Forelimb muscle (tissue), 1 donor: ENCODE results near the gene UBAC2. TPM values are rescaled to one million over a fixed set of nuclear protein-coding genes. Genes with fewer than 3 reads are reported as not detected.

ENCODE experiments used
- DNase-seq: peaks from one replicate; pipeline ENCODE4 v3.0.0-alpha.2; 2013; ENCODE audit warnings: low read depth
- polyA plus RNA-seq: library from polyadenylated mRNA; unstranded; fragments of 120-200 nt; gene quantifications from one replicate; pipeline ENCODE4 v1.2.1, GENCODE V29; 2013; ENCODE audit not compliant: insufficient read length

UBAC2 gene
- polyA plus RNA-seq, 1 donor = 97.0 TPM

DNA sequence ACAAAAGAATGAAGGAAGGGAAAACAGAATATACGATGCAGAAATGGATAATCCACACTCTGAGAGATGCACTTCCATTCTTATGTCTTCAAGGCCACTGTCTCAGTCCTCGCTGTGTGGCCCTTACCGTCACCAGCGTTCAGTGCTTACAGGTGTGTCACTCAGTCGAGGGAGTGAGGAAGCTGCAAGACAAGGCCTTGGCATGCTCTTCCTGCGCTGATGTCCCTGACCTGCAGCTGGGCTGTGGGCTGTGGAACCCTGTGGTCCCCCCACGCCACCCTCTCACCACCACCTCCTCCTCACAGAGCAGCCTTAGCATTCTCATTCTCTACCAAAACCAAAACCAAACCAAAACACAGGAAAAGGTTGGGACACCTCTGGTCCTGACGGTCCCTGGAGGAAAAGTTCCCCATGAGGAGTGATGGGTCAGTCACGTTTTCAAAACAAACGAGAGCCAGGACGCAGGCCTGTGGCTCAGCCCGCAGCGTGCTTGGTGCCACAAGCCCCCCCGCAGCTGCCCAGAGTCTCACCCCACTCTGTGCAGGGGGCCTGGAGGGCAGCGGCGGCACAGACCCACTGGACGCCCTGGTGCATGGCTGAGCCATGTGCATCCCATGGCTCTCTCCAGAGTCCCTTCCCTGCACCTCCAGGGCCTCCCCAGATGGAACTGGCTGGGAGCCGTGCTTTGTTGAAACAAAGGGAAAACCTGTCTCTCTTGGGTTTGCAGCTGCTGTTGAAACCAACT lies 154.8 kb downstream of the UBAC2 start:
- no peak for DNase-seq

DNA sequence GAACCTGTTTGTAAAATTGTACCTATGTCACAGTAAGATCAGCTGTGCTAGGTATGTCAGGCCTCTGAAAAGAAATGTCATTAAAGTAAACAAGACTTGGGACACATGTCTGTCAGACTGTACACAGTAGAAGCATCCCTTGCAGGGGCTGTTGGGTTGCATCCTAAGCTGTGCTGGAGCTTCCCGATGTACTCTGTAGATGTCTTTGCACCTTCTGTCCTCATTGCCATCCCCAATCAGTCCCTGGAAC lies 155.3 kb downstream of the UBAC2 start:
- no peak for DNase-seq

DNA sequence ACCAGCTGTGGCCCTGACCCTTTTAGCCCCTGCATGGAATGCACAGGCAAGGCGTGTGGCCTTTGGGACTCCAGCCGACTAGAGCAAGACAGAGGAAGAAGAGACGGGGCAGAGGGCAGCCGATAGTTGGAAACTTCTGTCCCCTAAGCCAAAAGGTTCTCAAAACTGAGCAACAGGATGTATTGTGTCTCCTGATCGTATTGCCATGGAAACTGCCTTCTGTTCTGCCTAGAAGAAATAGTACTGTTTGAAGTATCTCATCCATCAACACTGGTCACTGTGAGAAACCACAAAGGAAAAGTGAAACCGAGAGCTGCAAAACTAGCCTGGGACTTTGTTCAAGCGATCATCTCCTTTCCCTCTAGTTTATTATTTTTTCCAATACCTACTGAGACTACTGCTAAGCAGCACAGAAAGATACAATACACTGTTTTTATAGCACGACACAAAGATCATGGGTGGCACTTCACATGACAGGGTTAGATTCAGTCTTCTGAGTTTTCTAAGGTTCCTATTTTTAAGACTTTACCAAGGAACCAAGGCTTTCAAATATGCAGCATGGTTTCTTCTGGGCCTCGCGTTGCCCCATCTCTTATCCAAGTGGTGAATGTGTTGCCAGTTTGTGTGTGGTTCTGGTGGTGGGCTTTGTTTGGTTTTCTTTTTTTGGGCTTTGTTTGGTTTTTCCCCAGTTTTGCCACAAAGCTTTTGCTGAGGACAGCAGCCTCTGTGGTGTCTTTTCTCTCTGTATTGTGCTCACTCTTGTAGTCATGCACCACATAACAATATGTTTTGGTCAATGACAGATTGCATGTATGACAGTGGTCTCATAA lies 155.8 kb downstream of the UBAC2 start:
- DNase-seq = peak; percentile 35

DNA sequence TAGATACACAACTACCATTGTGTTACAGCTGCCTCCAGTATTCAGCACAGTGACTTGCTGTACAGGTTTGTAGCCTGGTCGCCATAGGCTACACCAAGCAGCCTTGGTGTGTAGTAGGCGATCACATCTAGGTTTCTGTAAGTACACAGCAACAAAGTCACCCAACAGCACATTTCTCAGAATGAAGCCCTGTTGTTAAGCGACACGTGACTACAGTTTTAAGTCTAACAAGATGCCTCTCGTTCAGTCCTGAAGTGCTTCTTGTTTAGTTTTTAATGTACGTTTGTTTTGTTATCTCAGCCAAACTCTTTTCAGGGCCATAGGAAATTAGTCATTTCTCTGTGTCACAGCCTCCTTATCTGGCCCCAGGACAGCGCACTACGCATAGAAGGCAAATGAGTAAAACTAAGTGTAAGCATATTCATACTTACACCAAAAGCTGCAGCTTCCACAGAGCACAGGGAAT lies 156.5 kb downstream of the UBAC2 start:
- no peak for DNase-seq

DNA sequence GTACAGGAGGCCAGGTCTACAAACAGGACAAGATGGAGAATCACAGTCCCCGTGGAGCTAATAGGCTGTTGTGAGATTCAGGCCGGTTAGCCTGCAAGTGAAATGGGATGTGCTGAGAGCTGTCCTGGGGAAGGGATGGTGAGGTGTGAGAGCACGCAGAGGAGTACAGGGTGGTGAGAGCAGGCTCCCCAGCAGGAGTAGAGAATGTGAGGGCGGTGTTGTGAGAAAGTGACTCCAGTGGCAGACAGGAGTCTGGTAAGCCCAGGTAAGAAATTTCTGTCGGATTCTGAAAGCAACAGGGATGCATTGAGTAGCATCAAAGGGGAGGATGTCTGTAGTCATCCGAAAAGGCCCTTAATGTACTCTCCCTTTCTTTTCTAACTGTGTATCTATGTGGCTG lies 157.3 kb downstream of the UBAC2 start:
- DNase-seq = no peak

DNA sequence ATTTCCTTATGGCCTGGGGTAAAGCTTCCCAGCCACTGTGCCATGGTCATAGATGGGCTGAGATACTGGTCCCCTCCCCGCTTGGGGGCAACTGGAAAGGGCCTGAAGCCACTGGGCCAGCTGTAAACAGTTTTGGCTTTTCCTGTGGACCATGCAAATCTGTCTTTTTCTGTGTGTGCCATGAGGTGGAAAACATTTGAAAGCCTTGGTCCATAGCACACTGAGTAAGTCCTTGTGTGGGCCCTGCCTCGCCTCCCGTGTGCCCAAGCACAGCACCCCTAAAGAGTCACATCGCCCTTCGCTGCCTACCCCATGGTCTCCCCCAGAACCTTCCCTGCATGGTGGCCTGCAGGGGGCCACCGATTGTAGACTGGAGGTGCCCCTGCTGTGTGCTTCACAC lies 158.9 kb downstream of the UBAC2 start:
- DNase-seq = no peak

DNA sequence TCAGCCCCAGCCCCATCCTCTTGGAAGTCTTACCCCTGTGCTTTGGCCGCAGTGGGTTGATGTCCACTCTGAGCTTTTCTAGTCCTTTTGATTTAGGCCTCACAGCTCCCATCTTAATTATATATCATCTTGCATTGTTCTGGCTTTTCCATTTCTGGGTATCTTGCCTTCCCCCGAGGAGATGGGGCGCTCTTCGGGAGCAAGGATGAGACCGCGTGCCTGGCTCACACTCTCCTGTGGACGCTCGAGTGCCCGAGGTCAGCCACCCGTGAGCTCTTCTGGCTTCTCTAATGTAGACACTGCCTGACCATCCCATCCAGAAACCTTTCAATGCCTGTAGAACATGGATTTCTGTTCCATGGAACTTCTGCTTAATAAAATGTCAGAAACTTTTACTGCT lies 160.0 kb downstream of the UBAC2 start:
- DNase-seq = no peak

DNA sequence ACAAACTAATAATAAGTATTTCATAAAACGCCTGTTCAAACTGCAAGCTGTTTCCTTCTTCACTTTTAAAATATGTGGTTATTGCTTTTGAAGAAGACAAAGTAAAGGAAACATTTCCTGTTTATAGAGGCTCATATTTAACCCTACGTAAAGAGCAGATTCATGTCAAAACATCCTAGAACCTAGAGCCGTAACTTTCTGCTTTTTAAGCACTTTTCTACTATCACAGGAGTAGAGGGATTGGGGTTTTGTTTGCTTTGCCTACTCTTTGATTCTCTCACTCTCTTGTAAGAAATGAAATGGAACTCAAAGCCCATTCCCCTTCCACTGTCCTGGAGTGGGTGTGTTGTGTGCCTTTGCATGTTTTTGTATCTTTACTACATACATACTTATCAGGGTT lies 160.5 kb downstream of the UBAC2 start:
- DNase-seq = no peak

DNA sequence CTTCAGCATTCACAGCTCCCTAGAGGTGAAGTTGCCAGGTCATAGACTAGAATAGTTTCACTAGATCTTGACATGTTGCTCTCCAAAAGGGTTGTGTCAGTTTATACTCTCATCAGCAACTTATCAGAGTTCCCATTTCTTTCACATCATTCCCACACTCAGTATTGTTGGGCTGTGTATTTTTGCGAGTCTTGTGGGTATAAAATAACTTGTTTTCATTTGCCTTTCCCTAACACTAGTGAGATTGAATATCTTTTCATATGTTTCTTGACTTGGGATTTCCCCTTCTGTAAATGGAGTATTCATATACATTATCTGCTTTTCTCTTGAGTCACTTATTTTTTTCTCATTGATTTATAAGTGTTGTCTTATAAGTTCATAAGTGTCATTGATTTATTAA lies 161.7 kb downstream of the UBAC2 start:
- DNase-seq = no peak

DNA sequence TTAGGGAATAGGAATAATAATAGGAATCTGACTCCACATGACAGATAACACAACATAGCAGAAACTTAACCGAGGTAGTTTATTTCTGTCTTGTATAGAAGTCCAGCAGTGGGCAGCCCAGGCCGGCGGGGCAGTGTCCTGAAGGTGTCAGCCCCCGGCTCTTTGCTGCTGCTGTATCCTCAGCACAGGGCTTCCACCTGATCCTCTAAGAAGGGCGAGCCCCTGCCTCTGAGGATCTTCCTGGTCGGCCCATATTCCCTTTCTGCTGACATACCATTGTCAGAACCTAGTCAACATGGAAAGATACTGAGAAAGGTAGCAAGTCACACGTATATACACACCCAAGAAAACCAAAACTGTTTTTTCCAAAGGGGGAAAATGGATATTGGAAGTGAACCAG lies 162.7 kb downstream of the UBAC2 start:
- no peak for DNase-seq

DNA sequence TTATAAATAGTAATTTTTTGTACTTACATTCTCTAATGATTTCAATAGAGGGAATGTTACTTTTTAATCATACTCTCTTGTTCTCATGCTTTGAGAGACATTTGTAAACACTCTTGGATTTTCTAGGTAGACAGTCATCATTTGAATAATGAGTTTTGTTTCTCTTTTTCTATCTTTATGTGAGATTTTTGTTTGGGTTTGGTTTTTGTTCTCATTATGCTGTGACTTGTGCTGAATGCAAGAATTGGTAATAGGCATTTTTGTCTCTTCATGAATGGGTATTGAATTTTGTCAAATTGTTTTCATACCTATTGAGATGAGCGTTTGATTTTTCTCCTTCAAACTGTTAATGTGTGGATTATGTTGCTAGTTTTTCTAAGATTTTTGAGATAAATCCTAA lies 163.3 kb downstream of the UBAC2 start:
- no peak for DNase-seq

DNA sequence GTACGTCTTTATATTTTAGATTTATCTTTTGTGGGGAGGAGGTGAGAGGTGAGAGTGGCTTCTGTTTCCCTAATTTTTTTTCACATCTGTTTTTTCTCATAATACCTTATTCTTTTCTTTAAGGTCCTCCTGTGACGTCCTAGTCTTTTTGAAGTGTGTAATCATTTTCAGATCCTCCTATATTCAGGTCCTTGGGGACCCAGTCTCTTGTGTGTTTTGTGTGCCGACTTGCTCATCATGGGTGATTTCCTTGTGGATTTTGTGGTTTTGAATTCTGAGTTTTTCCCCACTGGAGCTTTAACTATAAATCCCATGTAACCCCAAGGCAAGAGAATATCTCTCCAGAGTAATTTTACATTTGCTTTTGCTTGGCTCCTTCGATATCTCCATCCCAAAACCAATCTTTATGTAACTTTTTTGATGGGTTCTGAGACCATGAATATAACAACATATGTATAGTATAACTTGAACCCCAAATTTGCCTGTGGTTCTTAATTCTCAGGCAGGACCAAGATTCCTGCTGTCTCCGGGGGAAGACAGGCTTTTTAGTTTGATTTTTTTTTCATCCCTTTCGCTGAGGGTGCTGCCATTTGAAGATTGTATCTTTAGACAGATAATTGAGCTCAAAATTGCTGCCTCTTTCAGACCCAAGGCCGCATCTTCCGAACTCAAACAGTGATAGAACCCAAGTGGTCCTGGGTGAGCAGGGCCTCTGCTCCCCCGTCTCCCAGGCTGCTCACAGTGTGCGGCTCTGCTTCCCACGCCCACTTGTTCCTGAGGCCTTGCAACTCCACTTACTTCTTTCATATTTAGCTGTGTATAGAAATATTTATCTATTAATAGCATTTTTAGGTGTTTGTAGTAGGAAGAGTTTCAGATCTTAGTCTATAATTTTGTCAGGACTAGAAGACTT lies 165.7 kb downstream of the UBAC2 start:
- no peak for DNase-seq

DNA sequence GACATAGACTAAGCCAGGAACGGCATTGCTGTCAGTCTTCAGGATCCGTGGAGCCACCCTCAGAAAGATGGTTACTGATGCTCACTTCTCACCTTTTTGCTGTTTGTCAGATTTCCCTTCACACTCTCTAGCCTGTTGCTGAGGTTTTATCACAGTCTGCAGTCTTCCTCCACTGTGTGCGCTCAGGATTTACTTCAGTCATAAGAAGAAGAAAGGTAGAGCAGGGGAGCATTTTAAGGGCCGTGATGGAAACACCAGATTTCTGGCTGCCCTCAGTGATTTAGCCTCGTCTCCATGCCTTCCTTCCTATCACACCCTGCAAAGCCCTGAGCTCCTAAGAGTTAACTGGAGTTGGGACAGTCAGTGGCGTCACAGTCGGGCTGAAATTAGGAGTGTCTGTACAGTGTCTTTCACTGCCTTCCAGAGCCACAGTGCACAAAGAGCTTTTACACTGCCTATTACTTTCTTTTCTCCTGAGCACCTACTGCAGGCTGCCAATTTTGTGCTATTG lies 166.5 kb downstream of the UBAC2 start:
- DNase-seq = no peak

DNA sequence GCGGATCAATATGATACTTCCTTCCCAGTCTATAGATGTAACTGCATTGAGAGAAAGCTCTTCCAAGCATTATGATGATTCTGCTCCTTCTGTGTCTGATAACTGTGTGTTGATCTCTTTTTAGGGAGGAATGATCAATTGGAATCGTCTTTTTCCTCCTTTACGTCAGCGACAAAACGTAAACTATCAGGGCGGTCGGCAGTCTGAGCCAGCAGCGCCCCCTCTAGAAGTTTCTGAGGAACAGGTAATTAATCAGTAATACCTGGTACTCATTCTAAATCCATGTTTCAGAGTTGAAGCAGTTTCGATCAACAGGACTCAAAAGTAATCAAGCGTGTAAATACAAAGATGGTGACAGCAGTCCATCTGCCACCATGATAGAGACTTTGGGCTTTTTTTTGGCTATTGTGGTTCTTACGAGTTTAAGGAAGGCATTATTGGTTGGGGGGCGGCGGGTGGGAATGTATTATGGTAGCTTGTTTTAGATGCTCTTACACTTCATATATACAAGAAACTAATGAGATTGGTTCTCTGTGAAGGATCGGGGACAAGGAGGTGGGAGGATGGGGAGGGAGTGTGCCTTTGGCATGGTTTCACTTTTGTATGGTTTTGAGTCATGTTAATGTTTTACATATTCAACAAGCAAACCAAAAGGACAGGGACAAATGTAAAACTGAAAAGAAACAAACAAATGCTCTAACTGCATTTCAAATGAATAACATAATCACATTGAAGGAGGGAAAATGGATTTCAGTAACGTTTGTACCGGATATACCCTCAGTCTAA lies 167.2 kb downstream of the UBAC2 start:
- no peak for DNase-seq

DNA sequence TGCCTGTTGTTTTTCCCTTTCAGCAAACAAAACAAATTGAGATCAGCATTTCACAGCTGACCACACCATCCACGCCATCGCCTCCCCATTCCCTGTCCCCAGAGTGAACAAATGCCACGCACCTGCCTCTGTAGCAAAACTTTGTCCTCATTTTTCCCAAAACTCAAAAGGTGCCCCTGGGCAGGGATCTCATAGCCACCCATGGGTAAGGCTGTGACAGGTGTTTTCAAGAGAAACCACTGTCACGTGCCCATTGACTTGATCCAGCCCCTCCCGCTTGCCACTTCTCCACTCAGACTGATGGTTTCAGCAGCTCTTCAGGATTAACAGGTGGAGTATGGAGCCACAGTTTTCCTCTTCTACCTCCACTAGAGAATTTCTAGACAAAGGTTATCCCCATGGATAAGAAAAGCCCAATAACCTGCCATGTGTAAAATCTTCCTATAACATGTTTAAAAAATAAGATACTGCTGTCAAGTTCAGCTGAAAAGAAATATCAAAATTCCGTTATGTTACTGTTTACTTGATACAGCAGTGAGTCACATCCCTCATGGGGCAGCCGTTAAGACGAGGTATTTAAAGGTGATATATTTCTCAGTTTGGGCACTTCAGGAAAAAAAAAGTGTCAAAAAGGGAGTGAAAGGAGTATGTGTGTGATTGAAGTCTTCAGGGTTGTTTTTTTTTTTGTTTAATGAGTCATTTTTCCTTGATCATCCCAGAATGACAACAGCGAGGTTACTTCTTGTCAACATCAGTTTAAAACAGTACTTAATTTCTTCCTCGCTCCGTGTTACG lies 170.0 kb downstream of the UBAC2 start:
- DNase-seq = no peak

DNA sequence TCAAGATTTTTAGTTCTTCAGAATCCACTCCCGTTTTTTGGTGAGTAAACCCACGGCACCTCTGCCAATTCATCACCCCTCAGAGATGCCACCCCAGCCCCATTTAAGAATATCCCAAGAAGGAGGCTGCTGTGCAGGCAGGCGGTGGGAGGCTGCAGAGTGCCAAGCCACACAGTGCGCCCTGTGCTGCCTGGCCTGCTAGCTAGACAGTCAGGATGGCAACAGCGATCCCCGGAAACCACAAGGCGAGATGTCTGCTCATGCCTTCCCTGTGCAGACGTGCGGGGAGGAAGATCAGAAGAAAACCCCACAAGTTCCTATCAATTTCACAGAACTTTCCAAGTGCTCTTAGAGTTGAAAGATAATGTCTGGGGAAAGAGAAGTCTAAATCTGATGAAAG lies 171.3 kb downstream of the UBAC2 start:
- DNase-seq = no peak

DNA sequence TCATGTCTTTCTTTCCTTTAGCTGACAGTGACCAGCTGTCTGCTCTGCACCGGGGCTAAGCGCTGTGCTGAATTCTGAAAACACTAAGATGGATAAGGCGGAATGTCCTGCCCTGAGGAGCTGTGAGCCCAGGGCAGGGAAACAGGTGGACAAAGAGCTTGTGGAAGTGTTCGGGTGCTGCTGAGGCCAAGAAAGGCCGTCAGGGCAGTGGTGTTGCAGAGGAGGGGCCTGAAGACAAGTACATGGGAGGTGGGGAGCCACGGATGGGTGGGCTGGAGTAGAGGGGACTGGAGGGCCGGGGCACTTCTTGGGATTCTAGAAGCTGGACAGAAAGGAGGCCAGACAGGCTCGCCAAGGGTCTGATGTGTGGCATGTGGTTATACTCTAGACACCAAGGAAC lies 172.8 kb downstream of the UBAC2 start:
- no peak for DNase-seq

DNA sequence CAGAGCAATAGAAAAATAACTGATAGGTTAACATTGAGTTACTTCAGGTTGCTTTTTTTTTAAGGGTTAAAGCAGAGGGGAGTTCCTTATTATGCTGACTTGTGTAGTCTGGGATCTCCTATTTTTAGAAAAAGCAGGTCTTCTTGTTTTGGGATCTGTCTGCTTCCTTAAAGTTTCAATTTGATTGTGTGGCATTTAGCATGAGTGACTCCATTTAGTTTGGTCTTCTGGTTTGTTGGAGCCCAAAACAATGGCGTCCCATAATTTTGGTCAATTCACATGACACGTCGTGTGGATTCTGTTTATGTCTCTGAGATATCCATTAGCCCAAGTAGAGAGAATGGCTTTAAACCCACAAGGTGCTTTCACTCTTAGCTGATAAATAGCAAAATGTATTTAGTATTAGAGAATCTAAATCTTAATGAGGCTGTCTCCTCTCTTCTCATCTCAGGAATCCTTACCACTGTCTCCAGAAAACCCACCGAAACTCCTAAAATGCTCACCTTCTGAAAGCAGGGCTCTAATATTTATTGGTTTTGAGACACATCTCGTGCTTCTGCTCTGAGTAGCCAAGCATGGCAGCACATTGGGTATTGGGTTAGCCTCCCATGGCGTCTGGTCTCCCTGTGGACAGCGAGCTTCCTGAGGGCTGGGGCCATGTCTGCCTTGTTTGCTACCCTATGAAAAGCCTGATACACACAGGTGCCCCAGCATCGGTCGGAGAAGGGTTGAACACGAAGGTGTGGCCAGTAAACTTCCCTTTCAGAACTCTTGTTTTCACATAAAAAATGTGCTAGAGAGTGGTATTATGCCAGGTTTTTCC lies 173.7 kb downstream of the UBAC2 start:
- DNase-seq = no peak

DNA sequence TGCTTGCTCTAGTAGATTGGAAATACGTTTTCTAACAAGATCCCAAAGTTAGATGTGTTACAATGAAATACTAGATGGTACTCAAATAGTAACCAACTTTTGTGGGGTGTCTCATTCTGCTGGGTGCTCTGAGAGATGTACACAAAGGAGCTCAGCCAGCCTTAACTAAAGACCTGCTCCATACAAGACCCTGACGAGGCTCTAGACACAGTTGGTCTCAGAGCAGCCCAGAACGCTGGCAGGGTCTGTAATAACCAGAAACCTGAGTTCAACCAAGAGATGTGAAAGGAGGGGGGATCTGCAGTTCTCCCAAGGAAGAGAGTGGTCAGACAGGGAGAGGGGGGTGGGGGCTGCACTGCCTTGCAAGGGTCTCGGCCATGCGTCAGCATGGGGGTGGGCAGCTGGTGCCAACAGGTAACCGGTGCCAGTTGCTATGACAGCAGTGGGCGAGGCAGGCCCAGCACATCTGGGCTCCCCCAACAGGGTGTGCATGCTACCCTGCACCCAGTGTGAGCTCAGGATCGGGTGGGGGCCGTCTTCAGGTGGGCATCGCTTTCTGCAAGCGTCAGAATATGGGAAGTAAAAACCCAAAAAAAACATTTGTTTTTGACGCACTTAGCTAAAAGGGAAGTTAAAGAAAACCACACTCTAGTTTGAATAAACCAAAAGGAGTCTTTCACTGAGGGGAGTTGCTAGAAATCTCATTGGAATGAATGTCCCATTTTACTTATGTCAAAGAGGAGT lies 174.5 kb downstream of the UBAC2 start:
- DNase-seq = no peak
